WTC11 (cell line): ENCODE data around the gene STRN4. TPM values are rescaled to one million over a fixed set of nuclear protein-coding genes. Genes with fewer than 3 reads are reported as not detected.
A peak's percentile ranks its signal among the peaks of the same experiment; 100 is the strongest.

Experiments used
- ATAC-seq: fragments of 200-7000 bp; cut with Tn5 transposase; 2 replicates; pipeline ENCODE4 v1.10.0; 2021; ENCODE audit warnings: mild to moderate bottlenecking, moderate library complexity
- Bru-seq: library from RNA; stranded (reverse); fragments of 400-500 nt; gene quantifications from one replicate; lab custom pipeline; 2021; lab: Mats Ljungman, UMichigan
- CTCF ChIA-PET: fragments of 300-600 bp; sonication (Branson Sonifier 250); formaldehyde crosslinking; loops from one replicate; lab custom pipeline; 2021; ENCODE audit warnings: antibody characterized with exemption; lab: Charles Lee
- POLR2A ChIA-PET: fragments of 350-600 bp; sonication (Branson Sonifier 250); formaldehyde crosslinking; loops from one replicate; lab custom pipeline; 2021; ENCODE audit warnings: antibody characterized with exemption; lab: Charles Lee
- DNase-seq: peaks from one replicate; pipeline ENCODE4 v3.0.0; 2021; ENCODE audit warnings: low spot score
- H3K27ac Mint-ChIP-seq: 2 replicates; pipeline ENCODE4 v1.8.0; 2021; ENCODE audit warnings: mixed read lengths
- H3K27me3 Mint-ChIP-seq: 2 replicates; pipeline ENCODE4 v1.8.0; 2021; ENCODE audit warnings: low read depth, mild to moderate bottlenecking, moderate library complexity, mixed read lengths
- H3K36me3 Mint-ChIP-seq: 2 replicates; pipeline ENCODE4 v1.8.0; 2021; ENCODE audit warnings: mixed read lengths
- H3K4me1 Mint-ChIP-seq: 2 replicates; pipeline ENCODE4 v1.8.0; 2022; ENCODE audit warnings: mixed read lengths
- H3K4me3 Mint-ChIP-seq: 2 replicates; pipeline ENCODE4 v1.8.0; 2021; ENCODE audit warnings: mild to moderate bottlenecking, moderate library complexity, mixed read lengths
- H3K9me3 Mint-ChIP-seq: 2 replicates; pipeline ENCODE4 v1.8.0; 2021; ENCODE audit warnings: mixed read lengths
- CBFB ChIP-seq: sonication (generic); formaldehyde crosslinking; IDR thresholded peaks from 2 replicates; pipeline ENCODE4 v1.8.1; 2022; ENCODE audit warnings: mild to moderate bottlenecking, low read depth, missing genetic modification reagents
- CREM ChIP-seq: sonication (generic); formaldehyde crosslinking; IDR thresholded peaks from 2 replicates; pipeline ENCODE4 v1.8.1; 2022; ENCODE audit warnings: mild to moderate bottlenecking, missing genetic modification reagents, moderate library complexity
- EMX1 ChIP-seq: fragments of 250-450 bp; sonication (Bioruptor Pico); IDR thresholded peaks from 2 replicates; pipeline ENCODE4 v1.8.0; 2021; ENCODE audit warnings: mild to moderate bottlenecking
- ETV6 ChIP-seq: sonication (generic); formaldehyde crosslinking; IDR thresholded peaks from 2 replicates; pipeline ENCODE4 v1.8.1; 2022; ENCODE audit warnings: mild to moderate bottlenecking, missing genetic modification reagents
- FOXP1 ChIP-seq: sonication (generic); formaldehyde crosslinking; IDR thresholded peaks from 2 replicates; pipeline ENCODE4 v1.8.0; 2022; ENCODE audit warnings: missing genetic modification reagents, mild to moderate bottlenecking, moderate library complexity, borderline replicate concordance
- NFATC4 ChIP-seq: fragments of 250-450 bp; sonication (Bioruptor Pico); IDR thresholded peaks from 2 replicates; pipeline ENCODE4 v1.9.0; 2021; ENCODE audit warnings: mild to moderate bottlenecking
- OVOL2 ChIP-seq: fragments of 250-450 bp; sonication (Bioruptor Pico); IDR thresholded peaks from 2 replicates; pipeline ENCODE4 v1.9.0; 2021; ENCODE audit warnings: mild to moderate bottlenecking, borderline replicate concordance
- ZNF219 ChIP-seq: sonication (generic); formaldehyde crosslinking; IDR thresholded peaks from 2 replicates; pipeline ENCODE4 v1.8.0; 2023; ENCODE audit warnings: missing genetic modification reagents, mild to moderate bottlenecking, borderline replicate concordance
- long read RNA-seq, 3 experiments: library from RNA in 1 of 3; library from capped mRNA in 1 of 3; library from polyadenylated mRNA in 1 of 3; unstranded in 2 of 3; stranded (forward) in 1 of 3; transcript quantifications; one replicate each; pipeline ENCODE4 v2.0.0, GENCODE V29; 2021
- total RNA-seq: library from RNA; stranded (reverse); gene quantifications from 3 replicates; pipeline ENCODE4 v1.2.3, GENCODE V29; 2021
- TF ChIP-seq, protein P1 (sequence below): fragments of 250-450 bp; sonication (Bioruptor Pico); IDR thresholded peaks from 2 replicates; pipeline ENCODE4 v1.8.0; 2021; ENCODE audit warnings: mild to moderate bottlenecking
- TF ChIP-seq, protein P2 (sequence below): sonication (generic); formaldehyde crosslinking; IDR thresholded peaks from 2 replicates; pipeline ENCODE4 v1.8.0; 2022; ENCODE audit warnings: mild to moderate bottlenecking, missing genetic modification reagents
- TF ChIP-seq, protein P3 (sequence below): sonication (generic); formaldehyde crosslinking; IDR thresholded peaks from 2 replicates; pipeline ENCODE4 v1.8.0; 2023; ENCODE audit warnings: missing genetic modification reagents, mild to moderate bottlenecking, borderline replicate concordance
- TF ChIP-seq, protein P4 (sequence below): fragments of 250-450 bp; sonication (Bioruptor Pico); IDR thresholded peaks from 2 replicates; pipeline ENCODE4 v2.1.2; 2022; ENCODE audit warnings: mild to moderate bottlenecking, moderate library complexity
- TF ChIP-seq, protein P5 (sequence below): sonication (generic); formaldehyde crosslinking; IDR thresholded peaks from 2 replicates; pipeline ENCODE4 v1.8.1; 2023; ENCODE audit warnings: mild to moderate bottlenecking, missing genetic modification reagents, moderate library complexity
- TF ChIP-seq, protein P6 (sequence below): sonication (generic); formaldehyde crosslinking; IDR thresholded peaks from 2 replicates; pipeline ENCODE4 v1.8.0; 2022; ENCODE audit warnings: mild to moderate bottlenecking, missing genetic modification reagents
- TF ChIP-seq, protein P7 (sequence below): sonication (generic); formaldehyde crosslinking; IDR thresholded peaks from 2 replicates; pipeline ENCODE4 v1.8.0; 2022; ENCODE audit warnings: mild to moderate bottlenecking, missing genetic modification reagents

STRN4 gene, protein sequence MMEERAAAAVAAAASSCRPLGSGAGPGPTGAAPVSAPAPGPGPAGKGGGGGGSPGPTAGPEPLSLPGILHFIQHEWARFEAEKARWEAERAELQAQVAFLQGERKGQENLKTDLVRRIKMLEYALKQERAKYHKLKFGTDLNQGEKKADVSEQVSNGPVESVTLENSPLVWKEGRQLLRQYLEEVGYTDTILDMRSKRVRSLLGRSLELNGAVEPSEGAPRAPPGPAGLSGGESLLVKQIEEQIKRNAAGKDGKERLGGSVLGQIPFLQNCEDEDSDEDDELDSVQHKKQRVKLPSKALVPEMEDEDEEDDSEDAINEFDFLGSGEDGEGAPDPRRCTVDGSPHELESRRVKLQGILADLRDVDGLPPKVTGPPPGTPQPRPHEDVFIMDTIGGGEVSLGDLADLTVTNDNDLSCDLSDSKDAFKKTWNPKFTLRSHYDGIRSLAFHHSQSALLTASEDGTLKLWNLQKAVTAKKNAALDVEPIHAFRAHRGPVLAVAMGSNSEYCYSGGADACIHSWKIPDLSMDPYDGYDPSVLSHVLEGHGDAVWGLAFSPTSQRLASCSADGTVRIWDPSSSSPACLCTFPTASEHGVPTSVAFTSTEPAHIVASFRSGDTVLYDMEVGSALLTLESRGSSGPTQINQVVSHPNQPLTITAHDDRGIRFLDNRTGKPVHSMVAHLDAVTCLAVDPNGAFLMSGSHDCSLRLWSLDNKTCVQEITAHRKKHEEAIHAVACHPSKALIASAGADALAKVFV
- total RNA-seq (126 to 144 TPM (median 137 TPM) in 3 replicates), Bru-seq, nascent RNA (percentile 70 among the genes with signal in this experiment)
- long read RNA-seq, experiment 1, transcript STRN4-202 (18 exons, 3,628 nt), result minor isoform, 119 of 784 reads
- long read RNA-seq, experiment 1, transcript STRN4-201 (18 exons, 3,210 nt), result major isoform, 475 of 784 reads
- long read RNA-seq, experiment 1, partial matches to known transcripts, result 76 of 784 reads
- long read RNA-seq, experiment 1, other reads (novel, unspliced or antisense), result 109 of 784 reads
- long read RNA-seq, experiment 2, transcript STRN4-202 (18 exons, 3,628 nt), result minor isoform, 9 of 167 reads
- long read RNA-seq, experiment 2, transcript STRN4-222 (1 exons, 2,240 nt), result minor isoform, 20 of 167 reads
- long read RNA-seq, experiment 2, transcript STRN4-201 (18 exons, 3,210 nt), result major isoform, 33 of 167 reads
- long read RNA-seq, experiment 2, partial matches to known transcripts, result 83 of 167 reads
- long read RNA-seq, experiment 2, other reads (novel, unspliced or antisense), result 21 of 167 reads
- long read RNA-seq, experiment 3, partial matches to known transcripts, result 7 of 9 reads
- long read RNA-seq, experiment 3, other reads (novel, unspliced or antisense), result 0 of 9 reads

DNA sequence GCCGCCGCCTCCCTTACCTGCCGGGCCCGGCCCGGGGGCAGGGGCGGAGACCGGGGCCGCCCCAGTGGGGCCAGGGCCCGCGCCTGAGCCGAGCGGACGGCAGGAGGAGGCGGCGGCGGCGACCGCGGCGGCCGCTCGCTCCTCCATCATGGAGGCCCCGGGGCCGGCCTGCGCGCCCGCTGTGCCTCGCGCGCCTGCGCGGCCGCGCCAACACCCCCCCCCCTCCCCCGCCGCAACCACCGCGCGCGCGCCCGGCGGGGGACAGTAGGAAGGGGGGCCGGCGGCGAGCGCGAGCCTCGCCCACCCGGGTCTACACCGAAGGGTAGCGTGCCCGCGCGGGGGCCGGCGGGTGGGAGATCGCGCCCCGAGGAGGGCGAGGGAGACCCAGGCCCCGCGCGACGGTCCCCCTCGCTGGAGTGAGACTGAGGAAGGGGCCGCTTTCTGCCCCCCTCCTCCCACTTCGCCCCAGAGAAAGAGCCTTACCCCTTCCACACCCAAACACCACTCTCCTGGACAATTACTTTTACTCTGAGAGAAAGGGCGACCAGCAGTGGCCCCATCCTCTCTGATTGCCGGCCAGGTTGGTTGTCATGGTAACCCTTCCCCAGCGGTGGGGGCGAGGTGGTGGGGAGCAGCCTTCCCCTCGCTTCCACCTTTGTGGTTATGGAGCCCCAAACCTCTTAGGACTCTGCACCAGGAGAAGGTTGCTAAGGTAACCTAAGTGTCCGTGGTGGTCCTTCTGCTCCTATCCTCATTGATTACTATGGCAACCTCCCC is at the start of gene STRN4:
Gene STRN4, minus strand, starts transcription at position 170 of the 777 bp plus-strand sequence. Its CDS starts 20 bp downstream, at position 150.
- ChIA-PET POLR2A (interaction anchor here (1.2 kb wide), 1 partner anchor 9 kb away, joined by 3 read pairs; no protein-coding TSS in a partner anchor), CTCF (interaction anchor here (0.7 to 1.1 kb wide), 3 partner anchors 7 to 20 kb away, joined by 3 to 5 read pairs (median 4); no protein-coding TSS in a partner anchor)
- no peaks in the 10 kb centered on the region for H3K27me3 Mint-ChIP-seq
- ATAC-seq (peak; percentile 15), DNase-seq (peak; percentile 54)
- peaks cover 6% of the 10 kb centered on the region for H3K36me3 Mint-ChIP-seq
- TF ChIP-seq, protein P1, sequence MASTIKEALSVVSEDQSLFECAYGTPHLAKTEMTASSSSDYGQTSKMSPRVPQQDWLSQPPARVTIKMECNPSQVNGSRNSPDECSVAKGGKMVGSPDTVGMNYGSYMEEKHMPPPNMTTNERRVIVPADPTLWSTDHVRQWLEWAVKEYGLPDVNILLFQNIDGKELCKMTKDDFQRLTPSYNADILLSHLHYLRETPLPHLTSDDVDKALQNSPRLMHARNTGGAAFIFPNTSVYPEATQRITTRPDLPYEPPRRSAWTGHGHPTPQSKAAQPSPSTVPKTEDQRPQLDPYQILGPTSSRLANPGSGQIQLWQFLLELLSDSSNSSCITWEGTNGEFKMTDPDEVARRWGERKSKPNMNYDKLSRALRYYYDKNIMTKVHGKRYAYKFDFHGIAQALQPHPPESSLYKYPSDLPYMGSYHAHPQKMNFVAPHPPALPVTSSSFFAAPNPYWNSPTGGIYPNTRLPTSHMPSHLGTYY (CRISPR knock-in tag), result no peak
- TF ChIP-seq, protein P2, sequence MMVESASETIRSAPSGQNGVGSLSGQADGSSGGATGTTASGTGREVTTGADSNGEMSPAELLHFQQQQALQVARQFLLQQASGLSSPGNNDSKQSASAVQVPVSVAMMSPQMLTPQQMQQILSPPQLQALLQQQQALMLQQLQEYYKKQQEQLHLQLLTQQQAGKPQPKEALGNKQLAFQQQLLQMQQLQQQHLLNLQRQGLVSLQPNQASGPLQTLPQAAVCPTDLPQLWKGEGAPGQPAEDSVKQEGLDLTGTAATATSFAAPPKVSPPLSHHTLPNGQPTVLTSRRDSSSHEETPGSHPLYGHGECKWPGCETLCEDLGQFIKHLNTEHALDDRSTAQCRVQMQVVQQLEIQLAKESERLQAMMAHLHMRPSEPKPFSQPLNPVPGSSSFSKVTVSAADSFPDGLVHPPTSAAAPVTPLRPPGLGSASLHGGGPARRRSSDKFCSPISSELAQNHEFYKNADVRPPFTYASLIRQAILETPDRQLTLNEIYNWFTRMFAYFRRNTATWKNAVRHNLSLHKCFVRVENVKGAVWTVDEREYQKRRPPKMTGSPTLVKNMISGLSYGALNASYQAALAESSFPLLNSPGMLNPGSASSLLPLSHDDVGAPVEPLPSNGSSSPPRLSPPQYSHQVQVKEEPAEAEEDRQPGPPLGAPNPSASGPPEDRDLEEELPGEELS (CRISPR knock-in tag), result no peak
- TF ChIP-seq CREM (no peak), FOXP1 (no peak), NFATC4 (CRISPR knock-in tag) (no peak), CBFB (CRISPR knock-in tag) (0 out of 2 replicates have a peak, but pooled peaks have one; percentile 46), ZNF219 (CRISPR knock-in tag) (no peak), ETV6 (CRISPR knock-in tag) (no peak), EMX1 (no peak), OVOL2 (CRISPR knock-in tag) (no peak)
- TF ChIP-seq, protein P3, sequence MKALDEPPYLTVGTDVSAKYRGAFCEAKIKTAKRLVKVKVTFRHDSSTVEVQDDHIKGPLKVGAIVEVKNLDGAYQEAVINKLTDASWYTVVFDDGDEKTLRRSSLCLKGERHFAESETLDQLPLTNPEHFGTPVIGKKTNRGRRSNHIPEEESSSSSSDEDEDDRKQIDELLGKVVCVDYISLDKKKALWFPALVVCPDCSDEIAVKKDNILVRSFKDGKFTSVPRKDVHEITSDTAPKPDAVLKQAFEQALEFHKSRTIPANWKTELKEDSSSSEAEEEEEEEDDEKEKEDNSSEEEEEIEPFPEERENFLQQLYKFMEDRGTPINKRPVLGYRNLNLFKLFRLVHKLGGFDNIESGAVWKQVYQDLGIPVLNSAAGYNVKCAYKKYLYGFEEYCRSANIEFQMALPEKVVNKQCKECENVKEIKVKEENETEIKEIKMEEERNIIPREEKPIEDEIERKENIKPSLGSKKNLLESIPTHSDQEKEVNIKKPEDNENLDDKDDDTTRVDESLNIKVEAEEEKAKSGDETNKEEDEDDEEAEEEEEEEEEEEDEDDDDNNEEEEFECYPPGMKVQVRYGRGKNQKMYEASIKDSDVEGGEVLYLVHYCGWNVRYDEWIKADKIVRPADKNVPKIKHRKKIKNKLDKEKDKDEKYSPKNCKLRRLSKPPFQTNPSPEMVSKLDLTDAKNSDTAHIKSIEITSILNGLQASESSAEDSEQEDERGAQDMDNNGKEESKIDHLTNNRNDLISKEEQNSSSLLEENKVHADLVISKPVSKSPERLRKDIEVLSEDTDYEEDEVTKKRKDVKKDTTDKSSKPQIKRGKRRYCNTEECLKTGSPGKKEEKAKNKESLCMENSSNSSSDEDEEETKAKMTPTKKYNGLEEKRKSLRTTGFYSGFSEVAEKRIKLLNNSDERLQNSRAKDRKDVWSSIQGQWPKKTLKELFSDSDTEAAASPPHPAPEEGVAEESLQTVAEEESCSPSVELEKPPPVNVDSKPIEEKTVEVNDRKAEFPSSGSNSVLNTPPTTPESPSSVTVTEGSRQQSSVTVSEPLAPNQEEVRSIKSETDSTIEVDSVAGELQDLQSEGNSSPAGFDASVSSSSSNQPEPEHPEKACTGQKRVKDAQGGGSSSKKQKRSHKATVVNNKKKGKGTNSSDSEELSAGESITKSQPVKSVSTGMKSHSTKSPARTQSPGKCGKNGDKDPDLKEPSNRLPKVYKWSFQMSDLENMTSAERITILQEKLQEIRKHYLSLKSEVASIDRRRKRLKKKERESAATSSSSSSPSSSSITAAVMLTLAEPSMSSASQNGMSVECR, result no peak
- TF ChIP-seq, protein P4, sequence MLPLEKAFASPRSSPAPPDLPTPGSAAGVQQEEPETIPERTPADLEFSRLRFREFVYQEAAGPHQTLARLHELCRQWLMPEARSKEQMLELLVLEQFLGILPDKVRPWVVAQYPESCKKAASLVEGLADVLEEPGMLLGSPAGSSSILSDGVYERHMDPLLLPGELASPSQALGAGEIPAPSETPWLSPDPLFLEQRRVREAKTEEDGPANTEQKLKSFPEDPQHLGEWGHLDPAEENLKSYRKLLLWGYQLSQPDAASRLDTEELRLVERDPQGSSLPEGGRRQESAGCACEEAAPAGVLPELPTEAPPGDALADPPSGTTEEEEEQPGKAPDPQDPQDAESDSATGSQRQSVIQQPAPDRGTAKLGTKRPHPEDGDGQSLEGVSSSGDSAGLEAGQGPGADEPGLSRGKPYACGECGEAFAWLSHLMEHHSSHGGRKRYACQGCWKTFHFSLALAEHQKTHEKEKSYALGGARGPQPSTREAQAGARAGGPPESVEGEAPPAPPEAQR, result no peak
- TF ChIP-seq, protein P5, sequence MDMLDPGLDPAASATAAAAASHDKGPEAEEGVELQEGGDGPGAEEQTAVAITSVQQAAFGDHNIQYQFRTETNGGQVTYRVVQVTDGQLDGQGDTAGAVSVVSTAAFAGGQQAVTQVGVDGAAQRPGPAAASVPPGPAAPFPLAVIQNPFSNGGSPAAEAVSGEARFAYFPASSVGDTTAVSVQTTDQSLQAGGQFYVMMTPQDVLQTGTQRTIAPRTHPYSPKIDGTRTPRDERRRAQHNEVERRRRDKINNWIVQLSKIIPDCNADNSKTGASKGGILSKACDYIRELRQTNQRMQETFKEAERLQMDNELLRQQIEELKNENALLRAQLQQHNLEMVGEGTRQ (CRISPR knock-in tag), result no peak
- TF ChIP-seq, protein P6, sequence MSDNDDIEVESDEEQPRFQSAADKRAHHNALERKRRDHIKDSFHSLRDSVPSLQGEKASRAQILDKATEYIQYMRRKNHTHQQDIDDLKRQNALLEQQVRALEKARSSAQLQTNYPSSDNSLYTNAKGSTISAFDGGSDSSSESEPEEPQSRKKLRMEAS (CRISPR knock-in tag), result 0 out of 2 replicates have a peak, but pooled peaks have one; percentile 33
- TF ChIP-seq, protein P7, sequence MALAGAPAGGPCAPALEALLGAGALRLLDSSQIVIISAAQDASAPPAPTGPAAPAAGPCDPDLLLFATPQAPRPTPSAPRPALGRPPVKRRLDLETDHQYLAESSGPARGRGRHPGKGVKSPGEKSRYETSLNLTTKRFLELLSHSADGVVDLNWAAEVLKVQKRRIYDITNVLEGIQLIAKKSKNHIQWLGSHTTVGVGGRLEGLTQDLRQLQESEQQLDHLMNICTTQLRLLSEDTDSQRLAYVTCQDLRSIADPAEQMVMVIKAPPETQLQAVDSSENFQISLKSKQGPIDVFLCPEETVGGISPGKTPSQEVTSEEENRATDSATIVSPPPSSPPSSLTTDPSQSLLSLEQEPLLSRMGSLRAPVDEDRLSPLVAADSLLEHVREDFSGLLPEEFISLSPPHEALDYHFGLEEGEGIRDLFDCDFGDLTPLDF (CRISPR knock-in tag), result no peak
- peaks cover 41% of the 10 kb centered on the region for H3K4me1 Mint-ChIP-seq
- peak within 1 kb of the TSS; percentile 96 for H3K4me3 Mint-ChIP-seq
- H3K27ac Mint-ChIP-seq, result peak within 1 kb of the TSS; percentile 84
- no peaks in the 10 kb centered on the region for H3K9me3 Mint-ChIP-seq
